NAMALWA (cell line): Measurements from ENCODE around the gene HERC6.
"Not testable (repeated sequence)": the region's sequence is repeated elsewhere in the genome, so short reads cannot be mapped to it uniquely, and the experiment has no call there.

Experiments used
- DNase-seq: peaks from one replicate; pipeline ENCODE4 v3.0.0-alpha.2; 2015; ENCODE audit warnings: low spot score

Gene HERC6

DNA sequence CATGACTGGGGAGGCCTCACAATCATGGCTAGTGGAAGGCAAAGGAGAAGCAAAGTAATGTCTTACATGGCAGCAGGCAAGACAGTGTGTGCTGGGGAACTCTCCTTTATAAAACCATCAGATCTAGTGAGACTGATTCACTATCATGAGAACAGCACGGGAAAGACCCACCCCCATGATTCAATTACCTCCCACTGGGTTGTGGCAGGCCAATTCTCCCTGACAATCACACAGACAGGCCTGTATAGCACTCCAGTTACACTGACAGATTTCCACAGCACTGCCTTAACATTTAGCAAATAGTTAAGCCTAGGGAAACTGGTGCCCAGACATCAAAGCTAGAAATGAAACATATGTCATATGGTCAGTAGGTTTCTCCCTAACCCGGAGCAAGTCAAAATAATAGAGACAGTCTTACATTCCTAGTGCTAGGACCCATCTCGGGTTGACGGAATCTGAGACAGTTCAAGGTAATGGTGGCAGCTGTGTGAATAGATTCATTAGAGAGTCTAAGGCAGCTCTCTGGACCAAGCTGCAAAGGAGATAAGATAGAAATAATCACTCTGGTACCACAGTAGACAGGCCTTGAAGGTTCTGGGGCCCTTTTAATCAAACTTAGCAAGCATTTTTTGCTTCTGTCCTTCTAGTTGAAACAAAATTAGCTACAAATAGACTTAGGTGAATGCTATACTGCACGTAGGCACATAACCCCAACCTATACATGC, 68.9 kb downstream of the HERC6 start:
- DNase-seq: no peak

DNA sequence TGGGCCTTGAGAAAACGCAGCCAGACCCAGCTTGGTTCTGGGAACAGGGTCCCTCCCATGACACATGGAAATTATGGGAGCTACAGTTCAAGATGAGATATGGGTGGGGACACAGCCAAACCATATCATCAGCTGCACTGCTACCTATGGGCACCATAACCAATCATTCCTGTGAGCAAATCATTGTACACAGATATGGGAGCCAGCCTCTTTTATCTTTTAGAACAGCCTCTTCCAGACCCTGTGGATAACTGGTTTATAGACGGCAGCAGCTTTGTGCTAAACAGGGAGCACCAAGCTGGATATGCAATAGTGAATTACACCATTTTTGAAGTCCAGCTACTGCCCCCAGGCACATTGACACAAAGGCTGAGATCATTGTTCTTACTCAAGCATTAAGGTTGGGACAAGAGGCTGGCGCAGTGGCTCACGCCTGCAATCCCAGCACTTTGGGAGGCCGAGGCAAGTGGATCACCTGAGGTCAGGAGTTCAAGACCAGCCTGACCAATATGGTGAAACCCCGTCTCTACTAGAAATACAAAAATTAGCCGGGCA, 69.6 kb downstream of the HERC6 start:
- DNase-seq: not testable (repeated sequence)

DNA sequence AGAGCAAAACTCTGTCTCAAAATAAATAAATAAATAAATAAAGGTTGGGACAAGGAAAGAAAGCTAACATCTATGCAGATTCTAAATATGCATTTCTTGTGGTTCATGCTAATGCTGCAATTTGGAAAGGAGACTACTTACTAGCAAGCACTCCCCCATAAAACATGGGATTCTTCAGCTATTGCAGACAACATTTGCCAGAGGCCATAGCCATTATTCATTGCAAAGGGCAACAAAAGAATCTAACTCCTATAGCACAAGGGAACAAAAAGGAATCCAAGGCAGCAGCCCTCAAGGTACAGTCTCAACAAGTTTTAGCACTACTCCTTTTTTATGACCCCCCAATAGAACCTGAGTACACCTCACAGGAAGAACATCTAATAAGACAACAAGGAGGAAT, 70.2 kb downstream of the HERC6 start:
- no peak for DNase-seq

DNA sequence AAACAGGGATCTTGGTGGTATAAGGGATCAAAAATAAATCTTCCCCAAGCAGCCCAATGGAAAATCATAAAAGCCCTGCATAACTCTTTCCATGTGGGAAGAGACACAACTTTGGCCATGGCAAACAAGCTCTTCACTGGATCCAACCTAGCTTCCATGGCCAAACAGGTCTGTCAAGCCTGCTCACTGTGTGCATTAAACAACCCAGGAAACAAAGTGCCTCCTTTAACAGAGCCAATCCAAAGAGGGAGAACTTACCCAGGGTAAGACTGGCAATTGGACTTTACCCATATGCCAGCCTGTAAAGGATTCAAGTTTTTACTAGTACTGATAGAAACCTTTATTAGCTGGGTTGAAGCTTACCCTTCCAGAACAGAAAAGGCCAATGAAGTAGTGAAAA, 70.6 kb downstream of the HERC6 start:
- no peak for DNase-seq

DNA sequence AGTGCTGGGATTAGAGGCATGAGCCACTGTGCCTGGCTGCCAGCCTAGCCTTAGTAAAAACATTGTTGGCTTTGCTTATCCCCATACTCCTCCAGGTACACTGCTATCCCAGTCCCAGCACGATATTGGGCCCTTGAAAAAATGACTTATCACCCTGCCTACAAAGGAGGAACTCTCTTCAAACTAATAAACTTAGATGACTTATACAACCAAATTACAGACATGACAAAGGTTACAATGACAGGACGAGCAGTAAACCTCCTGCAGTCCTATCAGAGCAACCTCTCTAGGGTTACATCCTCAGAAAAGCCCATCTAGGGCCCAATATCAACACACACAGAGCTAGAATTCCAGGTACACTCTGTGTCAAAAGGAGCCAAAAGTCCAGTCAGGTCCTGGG, 72.6 kb downstream of the HERC6 start:
- no peak for DNase-seq

DNA sequence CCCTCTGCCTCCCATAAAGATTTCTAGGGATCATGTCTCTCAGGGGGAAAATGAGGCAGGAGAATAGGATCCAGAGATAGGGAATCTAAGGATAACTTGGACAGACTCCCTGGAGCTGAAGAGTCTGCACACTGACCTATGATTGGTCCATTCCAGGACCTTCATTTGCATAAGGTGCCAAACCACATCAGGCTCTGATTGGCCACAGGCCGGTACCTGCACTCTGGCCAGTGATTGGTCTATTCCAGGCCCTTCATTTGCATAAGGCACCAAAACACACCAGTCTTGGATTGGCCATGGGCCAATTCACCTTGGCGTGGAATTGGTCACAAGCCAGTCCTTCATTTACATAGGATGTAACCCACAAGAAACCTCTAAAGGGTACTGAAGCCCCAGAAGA, 74.3 kb downstream of the HERC6 start:
- peak; percentile 13 for DNase-seq

DNA sequence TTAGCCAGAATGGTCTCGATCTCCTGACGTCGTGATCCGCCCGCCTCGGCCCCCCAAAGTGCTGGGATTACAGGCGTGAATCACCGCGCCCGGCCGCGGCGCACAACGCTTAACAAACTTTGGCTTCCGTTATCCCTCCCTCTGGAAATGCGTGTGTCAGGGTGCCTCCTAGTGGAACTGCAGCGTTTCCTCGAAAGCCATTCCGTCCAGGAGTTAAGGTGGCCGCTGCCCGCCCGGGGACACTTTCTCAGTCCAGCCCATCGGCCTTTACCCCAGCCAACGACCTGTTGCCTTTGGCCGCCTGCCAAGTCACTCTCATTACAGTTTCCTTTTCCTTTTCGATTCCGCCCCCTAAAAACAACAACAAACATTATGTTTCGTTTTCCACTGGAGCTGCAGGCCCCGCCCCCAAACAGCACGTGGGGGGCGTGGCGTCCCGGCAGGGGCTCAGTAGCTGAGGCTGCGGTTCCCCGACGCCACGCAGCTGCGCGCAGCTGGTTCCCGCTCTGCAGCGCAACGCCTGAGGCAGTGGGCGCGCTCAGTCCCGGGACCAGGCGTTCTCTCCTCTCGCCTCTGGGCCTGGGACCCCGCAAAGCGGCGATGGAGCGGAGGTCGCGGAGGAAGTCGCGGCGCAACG, 78.1 kb downstream of the HERC6 start, which contains the start of gene HERC5:
HERC5 (plus strand) TSS at position 450 of the 637 bp plus-strand sequence; CDS start at position 601, 151 bp downstream.
- DNase-seq: no peak

DNA sequence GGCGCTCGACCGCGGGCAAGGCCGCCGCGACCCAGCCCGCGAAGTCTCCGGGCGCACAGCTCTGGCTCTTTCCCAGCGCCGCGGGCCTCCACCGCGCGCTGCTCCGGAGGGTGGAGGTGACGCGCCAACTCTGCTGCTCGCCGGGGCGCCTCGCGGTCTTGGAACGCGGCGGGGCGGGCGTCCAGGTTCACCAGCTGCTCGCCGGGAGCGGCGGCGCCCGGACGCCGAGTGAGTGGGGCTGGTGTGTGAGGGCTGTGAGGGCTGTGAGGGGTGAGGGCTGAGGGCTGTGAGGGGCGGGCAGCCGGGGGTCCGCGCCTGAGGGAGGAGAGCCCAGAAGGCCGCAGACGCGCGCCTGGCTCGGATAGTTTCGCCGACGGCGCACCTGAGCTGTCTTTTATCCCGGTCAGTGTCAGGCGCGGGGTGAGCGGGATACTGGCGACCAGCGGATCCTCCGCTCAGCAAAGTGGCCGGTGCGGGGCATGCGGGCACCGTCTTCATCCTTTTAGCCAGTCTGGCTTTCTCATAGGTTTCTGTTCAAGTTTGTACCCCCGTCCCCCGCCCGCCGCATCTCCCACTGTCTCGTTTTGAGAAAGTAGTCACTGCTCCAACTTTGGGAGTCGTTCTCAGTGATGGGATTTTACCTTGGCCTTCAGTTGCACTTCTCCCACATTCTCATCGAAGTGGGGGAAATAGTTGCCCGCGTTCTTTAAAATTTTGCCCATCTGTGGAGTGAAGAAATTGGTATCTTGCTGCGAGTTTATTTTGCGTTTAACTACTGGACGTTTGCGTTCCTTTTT, 78.9 kb downstream of the HERC6 start:
- no peak for DNase-seq

DNA sequence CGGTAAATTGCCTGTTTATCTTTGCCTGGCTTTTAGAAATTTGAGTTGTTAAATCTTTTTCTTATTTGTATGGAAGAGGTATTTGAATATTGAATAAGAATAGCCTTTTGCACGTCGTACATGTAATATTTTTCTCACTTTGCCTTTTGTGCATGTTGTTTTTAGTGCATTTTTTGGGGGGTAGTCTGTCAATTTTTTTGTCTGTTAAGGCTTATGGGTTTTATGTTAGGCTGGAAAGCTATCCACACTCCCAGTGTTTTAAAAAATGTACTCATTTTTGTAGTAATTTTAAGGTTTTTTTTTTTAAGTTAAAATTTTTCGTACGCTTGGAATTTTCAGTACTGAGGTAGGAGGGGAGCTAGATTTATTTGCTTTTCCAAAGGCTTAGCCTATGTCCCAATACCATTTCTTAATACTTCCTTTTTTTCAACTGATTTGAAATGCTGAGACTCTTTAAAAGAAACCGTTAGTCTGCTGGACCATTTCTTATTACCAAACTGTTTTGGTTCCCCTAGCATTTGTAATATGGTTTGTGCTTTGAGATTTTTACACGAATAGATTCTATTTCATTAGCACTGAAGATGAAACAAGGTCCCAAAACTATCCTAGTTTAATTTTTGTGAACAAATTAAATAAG, 79.6 kb downstream of the HERC6 start:
- no peak for DNase-seq

DNA sequence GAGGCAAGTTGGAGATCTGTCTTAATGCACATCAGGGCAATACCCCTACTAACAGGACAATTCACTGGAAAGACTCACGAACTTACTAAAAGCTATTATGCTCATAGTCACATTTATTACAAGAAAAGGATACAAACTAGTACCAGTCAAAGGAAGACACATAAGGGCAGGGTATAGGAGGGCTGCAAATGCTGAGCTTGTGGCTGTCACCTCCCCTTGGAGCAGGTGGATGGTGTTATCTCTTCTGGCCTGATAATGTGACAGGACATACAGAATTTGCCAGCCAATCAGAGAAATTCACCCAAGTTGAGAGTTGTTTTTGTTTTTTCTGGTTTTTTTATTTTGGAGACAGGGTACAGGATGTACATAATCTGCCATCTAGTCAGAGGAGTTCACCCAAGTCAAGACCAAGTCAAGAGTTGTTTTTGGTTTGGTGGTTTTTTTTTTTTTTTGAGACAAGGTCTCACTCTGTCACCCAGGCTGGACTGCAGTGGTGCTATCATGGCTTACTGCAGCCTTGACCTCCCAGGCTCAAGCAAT, 87.1 kb downstream of the HERC6 start:
- no peak for DNase-seq

DNA sequence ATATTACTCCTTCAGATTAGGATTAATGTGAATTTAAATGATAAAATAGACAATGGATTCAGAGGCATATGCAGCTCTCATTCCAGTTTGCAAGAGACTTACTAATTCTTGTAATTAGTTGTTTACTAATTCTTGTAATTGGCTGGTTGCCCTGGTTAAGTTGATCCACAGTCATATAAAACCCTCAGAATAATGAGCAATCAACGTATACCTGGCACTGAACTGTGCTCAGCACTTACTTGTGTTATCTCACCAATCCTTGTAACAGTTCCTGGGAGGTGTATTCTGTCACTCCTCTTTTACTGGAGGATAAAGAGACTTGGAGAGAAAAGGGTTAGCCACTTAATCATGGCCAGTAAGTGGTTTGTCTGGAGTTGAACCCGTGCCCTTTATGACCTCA, 88.7 kb downstream of the HERC6 start:
- no peak for DNase-seq

DNA sequence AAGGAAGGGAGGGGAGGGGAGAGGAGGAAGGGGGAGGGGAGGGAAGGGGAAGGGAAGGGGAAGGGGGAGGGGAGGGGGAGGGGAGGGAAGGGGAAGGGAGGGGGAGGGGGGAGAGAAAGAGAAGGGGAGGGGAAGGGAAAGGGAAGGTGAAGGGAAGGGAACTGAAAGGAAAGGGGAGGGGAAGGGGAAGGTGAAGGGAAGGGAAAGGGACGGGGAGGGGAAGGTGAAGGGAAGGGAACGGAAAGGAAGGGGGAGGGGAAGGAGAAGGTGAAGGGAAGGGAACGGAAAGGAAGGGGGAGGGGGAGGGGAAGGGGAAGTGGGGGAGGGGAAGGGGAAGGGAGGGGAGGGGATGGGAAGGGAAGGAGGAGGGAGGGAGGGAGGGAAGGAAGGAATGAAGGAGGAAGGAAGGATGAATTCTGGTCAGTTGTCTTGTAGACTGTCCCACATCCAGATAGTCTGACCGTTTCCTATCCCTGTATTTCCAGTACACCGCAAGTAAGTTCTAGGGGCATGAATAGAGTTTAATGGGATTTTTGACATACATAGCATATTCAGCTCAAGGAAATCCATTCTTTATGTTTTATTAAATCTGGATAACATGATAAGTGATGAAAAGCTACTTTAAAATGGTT, 98.7 kb downstream of the HERC6 start:
- DNase-seq: no peak

DNA sequence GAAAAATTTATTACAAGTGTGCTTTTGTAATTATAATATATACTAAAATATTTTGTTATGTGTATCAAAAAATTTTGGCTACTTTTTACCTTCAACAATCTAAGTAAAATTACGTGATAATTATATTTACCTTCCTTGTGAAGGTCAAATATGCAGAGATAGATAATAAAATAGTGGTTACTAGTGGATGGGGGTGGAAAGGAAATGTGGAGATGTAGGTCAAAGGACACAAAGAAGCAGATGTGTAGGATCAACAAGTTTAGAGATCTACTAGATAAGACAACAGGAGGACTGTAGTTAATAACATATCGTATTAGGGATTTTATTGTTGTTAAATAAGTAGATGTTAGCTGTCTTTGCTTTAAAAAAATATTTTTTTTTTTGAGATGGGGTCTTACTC, 99.6 kb downstream of the HERC6 start:
- DNase-seq: no peak

DNA sequence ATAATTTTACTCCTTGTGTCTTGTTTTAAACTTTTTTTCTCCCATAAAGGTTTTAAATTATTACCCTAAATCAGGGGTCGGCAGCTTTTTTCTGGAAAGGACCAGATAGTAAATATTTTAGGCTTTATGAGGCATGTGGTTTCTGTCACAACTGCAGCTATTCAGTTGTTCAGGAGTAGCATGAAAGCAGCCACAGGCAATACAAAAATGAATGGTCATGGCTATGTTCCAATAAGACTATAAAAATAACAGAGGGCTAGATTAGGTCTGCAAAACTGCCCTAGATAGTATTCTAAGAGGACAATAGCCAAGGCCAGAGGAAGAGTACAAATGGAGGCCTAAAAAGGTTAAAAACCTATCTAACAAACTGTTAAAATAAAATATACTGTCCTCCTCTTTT, 102.9 kb downstream of the HERC6 start:
- no peak for DNase-seq

DNA sequence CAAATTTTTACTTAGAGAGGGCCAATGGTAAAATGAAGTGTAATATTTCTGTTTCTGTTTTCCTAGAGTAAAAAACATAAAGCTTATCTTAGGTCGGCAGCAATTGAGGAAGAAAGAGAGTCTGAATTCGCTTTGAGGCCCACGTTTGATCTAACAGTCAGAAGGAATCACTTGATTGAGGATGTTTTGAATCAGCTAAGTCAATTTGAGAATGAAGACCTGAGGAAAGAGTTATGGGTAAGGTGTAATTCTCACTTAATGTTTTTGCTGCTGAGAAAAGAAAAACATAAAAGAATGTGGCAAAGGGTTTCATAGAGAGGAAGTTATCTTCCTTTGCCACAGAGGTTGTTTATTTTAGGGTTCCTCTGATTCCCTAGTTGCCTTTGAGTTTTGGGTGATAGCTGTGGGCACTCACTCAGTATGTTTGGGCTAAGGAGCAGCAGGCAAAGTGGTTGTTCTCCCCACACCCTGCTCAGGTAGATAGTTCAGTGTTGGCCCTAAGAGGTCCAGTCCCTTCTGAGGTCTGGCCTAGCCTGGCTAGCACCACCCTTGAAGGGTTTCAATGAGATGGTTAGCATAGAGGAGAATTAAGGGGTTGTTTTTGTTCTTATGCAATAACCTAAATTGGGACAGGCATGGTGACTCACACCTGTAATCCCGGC, 110.6 kb downstream of the HERC6 start:
- DNase-seq: no peak
